Nephron (organoid): ENCODE data around the gene SLC2A5.

Experiments used
- H3K27ac Mint-ChIP-seq, 3 experiments: 2 replicates each; pipeline ENCODE4 v1.8.0; 2020; ENCODE audit warnings: mixed read lengths in 3 of 3, mild to moderate bottlenecking in 2 of 3, moderate library complexity in 1 of 3
- H3K27me3 Mint-ChIP-seq: 2 replicates; pipeline ENCODE4 v1.8.0; 2021; ENCODE audit warnings: low read depth, mild to moderate bottlenecking, moderate library complexity, mixed read lengths
- H3K36me3 Mint-ChIP-seq: 2 replicates; pipeline ENCODE4 v1.8.0; 2020; ENCODE audit warnings: low read depth, mixed read lengths
- H3K4me1 Mint-ChIP-seq: 2 replicates; pipeline ENCODE4 v1.8.0; 2020; ENCODE audit warnings: mixed read lengths
- H3K4me3 Mint-ChIP-seq, 3 experiments: 2 replicates each; pipeline ENCODE4 v1.8.0; 2020; ENCODE audit warnings: mild to moderate bottlenecking in 3 of 3, mixed read lengths in 3 of 3, moderate library complexity in 2 of 3
- H3K9me3 Mint-ChIP-seq: 2 replicates; pipeline ENCODE4 v1.8.0; 2020; ENCODE audit warnings: mixed read lengths
- CTCF ChIP-seq, 3 experiments: fragments of 200-600 bp; sonication (generic); IDR thresholded peaks; one replicate each; pipeline ENCODE4 v1.5.0; 2021; ENCODE audit warnings: antibody characterized with exemption in 3 of 3; ENCODE audit not compliant: unreplicated experiment in 3 of 3

Gene SLC2A5

GRCh38 chr1:9062846-9063245, 6.6 kb downstream of the SLC2A5 start:
- no peak for TF ChIP-seq CTCF (IDR thresholded peaks at IDR 0.05; ENCODE audit: unreplicated experiment in 3 of 3)
- Mint-ChIP-seq H3K4me3 (no peak overlapping the region), H3K4me1 (peaks cover 38% of the 10 kb centered on the region), H3K36me3 (no peaks in the 10 kb centered on the region), H3K27me3 (no peaks in the 10 kb centered on the region), H3K27ac (no peak overlapping the region), H3K9me3 (no peaks in the 10 kb centered on the region)

DNA sequence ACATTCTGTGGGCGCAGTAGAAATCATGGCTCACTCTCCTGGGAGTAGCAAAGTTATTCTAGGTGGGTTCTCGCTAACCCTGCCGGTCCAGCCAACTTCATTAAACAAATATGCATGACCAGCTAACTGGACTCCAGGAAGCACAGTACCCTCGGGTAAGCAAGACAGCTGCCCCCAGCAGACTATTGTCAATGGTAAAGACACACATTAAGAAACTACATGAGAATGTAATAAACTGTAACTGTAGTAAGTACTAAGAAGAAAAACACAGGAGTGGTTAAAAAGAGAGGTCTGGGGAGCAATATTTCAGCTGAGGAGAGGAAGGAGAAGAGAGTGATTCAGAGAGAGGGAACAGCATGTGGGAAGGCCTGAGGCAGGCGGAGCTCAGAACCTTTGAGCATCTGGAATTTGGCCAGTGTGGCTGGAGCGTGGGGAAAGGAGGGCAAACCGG, 7.4 kb downstream of the SLC2A5 start:
- Mint-ChIP-seq H3K27me3 (no peaks in the 10 kb centered on the region), H3K4me3 (no peak overlapping the region), H3K27ac (peak overlapping the region in 2 of 3 experiments; percentile 7 to 12), H3K9me3 (no peaks in the 10 kb centered on the region), H3K4me1 (peaks cover 32% of the 10 kb centered on the region), H3K36me3 (no peaks in the 10 kb centered on the region)
- no peak for TF ChIP-seq CTCF (IDR thresholded peaks at IDR 0.05; ENCODE audit: unreplicated experiment in 3 of 3)

DNA sequence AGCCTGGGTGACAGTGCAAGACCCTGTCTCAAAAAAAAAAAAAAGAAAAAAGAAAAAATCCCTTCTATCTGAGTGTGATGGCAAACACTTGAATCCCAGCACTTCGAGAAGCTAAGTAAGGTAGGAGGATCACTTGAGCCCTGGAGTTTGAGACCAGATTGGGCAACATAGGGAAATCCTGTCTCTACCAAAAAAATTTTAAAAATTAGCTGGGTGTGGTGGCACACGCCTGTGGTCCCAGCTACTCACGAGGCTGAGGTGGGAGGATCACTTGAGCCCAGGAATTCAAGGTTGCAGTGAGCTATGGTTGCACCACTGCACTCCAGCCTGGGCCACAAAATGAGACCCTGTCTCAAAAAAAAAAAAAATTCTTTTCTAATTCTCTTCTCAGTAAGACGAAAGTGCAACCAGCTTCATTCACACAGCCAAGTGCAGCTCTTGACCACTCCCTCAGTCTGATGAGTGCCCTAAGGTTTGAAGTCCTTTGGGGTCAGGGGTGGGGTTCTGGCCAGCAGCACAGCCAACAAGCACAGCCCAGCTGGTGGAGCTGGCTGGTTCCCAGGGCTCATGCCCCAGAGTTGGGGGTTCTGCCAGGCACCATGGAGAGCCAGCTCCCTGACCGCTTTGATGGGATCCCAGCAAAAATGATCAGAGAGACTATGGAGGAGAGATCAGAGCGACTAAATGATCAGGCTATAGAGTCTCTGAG, 8.0 kb downstream of the SLC2A5 start:
- no peaks in the 10 kb centered on the region for H3K27me3 Mint-ChIP-seq
- no peaks in the 10 kb centered on the region for H3K9me3 Mint-ChIP-seq
- no peak for TF ChIP-seq CTCF (IDR thresholded peaks at IDR 0.05; ENCODE audit: unreplicated experiment in 3 of 3)
- no peak overlapping the region for H3K27ac Mint-ChIP-seq
- no peaks in the 10 kb centered on the region for H3K36me3 Mint-ChIP-seq
- H3K4me1 Mint-ChIP-seq, result peaks cover 31% of the 10 kb centered on the region
- no peak overlapping the region for H3K4me3 Mint-ChIP-seq

DNA sequence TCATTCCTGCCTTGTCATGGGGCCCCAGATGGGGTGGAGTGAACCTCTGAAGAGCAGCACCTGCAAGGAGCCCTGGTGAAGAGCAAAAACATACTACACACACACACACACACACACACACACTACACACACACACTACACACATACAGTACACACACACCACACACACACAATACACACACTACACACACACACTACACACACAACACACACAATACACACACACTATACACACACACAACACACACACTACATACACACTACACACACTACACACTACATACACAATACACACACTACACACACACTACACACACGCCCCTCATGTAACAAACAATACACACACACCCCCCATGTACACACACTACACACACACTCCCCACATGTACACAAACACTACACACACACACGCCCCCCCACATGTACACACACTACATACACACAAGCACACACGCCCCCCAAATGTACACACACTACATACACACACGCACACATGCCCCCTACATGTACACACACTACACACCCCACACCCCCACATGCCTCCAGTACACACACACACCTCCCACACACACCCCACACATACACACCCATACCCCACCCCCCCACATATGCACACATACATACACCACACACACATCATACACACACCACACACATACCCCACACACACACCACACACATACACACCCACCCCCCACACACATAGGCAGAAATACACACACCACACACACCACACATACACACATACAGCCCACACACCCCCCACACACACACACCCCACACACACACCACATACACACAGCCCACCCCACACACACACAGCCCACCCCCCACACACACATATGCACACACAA, 9.3 kb downstream of the SLC2A5 start:
- Mint-ChIP-seq H3K4me1 (peaks cover 28% of the 10 kb centered on the region), H3K4me3 (no peak overlapping the region), H3K36me3 (no peaks in the 10 kb centered on the region), H3K27me3 (no peaks in the 10 kb centered on the region), H3K27ac (peak overlapping the region in 1 of 3 experiments; percentile 13), H3K9me3 (no peaks in the 10 kb centered on the region)
- TF ChIP-seq CTCF (IDR thresholded peaks at IDR 0.05; ENCODE audit: unreplicated experiment in 3 of 3), result no peak

GRCh38 chr1:9058465-9058864, 11.0 kb downstream of the SLC2A5 start:
- TF ChIP-seq CTCF (IDR thresholded peaks at IDR 0.05; ENCODE audit: unreplicated experiment in 3 of 3), result peak; percentile 22 to 43 (median 33)
- no peaks in the 10 kb centered on the region for H3K36me3 Mint-ChIP-seq
- peaks cover 18% of the 10 kb centered on the region for H3K4me1 Mint-ChIP-seq
- no peak overlapping the region for H3K4me3 Mint-ChIP-seq
- H3K27ac Mint-ChIP-seq, result peak overlapping the region in 1 of 3 experiments; percentile 44
- H3K9me3 Mint-ChIP-seq, result no peaks in the 10 kb centered on the region
- no peaks in the 10 kb centered on the region for H3K27me3 Mint-ChIP-seq
